BLaER1 (cell line): ENCODE results near the gene IMPACT.
A peak's percentile ranks its signal among the peaks of the same experiment; 100 is the strongest.

Source experiments
- H3K27ac ChIP-seq: shearing (Covaris generic); formaldehyde crosslinking; 2 replicates; pipeline ENCODE4 v1.8.1; 2022
- H3K27me3 ChIP-seq: shearing (Covaris generic); formaldehyde crosslinking; 2 replicates; pipeline ENCODE4 v1.8.1; 2022
- H3K36me3 ChIP-seq: shearing (Covaris generic); formaldehyde crosslinking; 2 replicates; pipeline ENCODE4 v1.8.1; 2022
- H3K4me1 ChIP-seq: shearing (Covaris generic); formaldehyde crosslinking; 2 replicates; pipeline ENCODE4 v1.8.1; 2022
- H3K4me2 ChIP-seq: shearing (Covaris generic); formaldehyde crosslinking; 2 replicates; pipeline ENCODE4 v1.8.1; 2022
- H3K4me3 ChIP-seq: shearing (Covaris generic); formaldehyde crosslinking; 2 replicates; pipeline ENCODE4 v1.8.1; 2022
- H3K9ac ChIP-seq: shearing (Covaris generic); formaldehyde crosslinking; 2 replicates; pipeline ENCODE4 v1.8.1; 2022
- H3K9me3 ChIP-seq: shearing (Covaris generic); formaldehyde crosslinking; 2 replicates; pipeline ENCODE4 v1.8.1; 2022
- H4K20me1 ChIP-seq: shearing (Covaris generic); formaldehyde crosslinking; 2 replicates; pipeline ENCODE4 v1.8.1; 2022
- Cebpa-rat ChIP-seq: shearing (Covaris generic); IDR thresholded peaks from 2 replicates; pipeline ENCODE4 v1.8.1; 2022

The IMPACT gene

DNA sequence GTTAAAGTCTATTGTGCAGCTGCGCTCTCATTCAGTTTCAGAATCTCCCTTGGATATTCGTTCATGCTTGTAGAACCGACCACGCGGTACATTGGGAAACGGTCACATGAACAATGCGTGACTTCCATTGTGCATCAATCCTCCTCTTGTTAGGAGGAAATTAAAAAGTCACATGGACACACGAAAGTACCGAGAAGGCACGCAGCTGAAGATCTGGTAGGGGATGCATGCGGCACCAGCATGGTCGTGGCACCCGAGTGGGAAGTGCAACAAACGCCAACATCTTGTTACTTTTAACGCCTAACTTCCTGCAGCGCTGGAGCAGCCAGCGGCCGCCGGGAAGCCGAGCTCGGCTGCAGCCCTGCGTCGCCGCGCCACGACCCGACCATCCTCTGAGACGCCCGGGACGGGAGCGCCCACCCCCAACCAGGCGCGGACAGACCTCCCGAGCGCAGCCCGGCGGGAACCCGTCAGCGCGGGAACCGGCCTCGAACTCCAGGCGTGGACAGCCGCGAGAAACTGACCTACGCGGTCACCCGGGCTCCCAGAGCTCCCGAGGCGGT is 29.3 kb upstream of the IMPACT start:
- H3K36me3 ChIP-seq = no peaks in the 10 kb centered on the region
- H3K4me3 ChIP-seq = peak overlapping the region; percentile 88
- H3K4me2 ChIP-seq = peak overlapping the region; percentile 82
- TF ChIP-seq Cebpa-rat = no peak
- H3K27me3 ChIP-seq = no peaks in the 10 kb centered on the region
- H4K20me1 ChIP-seq = no peaks in the 10 kb centered on the region
- peak overlapping the region; percentile 97 for H3K27ac ChIP-seq
- H3K4me1 ChIP-seq = peaks cover 33% of the 10 kb centered on the region
- no peaks in the 10 kb centered on the region for H3K9me3 ChIP-seq
- peak overlapping the region; percentile 90 for H3K9ac ChIP-seq

DNA sequence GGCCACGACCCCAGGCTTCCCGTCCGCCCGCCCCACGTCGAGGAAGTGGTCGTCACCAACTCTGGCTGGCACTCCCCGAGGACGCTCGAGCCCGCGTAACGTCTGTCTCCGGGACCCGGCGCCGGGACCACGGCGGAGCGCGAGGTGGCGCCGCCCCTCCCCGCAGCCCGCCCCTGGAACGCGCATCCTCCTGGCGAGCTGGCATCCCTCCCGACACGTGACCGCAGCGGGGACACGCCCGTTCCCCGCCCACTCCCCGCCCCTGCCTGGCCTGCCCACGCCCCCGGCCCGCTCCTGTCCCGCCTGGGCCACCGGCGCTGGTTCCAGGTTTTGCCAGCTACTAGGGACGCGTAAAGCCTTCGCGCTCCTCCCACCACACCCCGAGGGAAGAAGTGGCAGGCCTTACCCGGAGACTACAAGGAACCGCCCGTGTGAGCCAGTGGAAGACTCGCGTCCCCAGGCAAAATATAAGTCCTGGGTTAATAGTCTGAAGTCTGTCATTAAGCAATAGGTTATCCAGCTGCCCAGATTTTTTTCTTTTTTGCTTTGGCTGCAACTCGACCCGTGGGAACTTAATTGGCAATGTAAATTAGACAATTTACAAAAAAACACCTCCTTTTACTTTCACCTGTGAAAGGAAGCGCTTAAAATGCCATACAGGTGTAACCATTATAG is 28.6 kb upstream of the IMPACT start, which contains the start of gene OSBPL1A:
Gene OSBPL1A, minus strand, starts transcription at position 131 of the 675 bp plus-strand sequence. CDS start 20,291 bp downstream, outside the sequence.
- Histone ChIP-seq H3K36me3 (no peaks in the 10 kb centered on the region), H3K9me3 (no peaks in the 10 kb centered on the region), H3K27me3 (no peaks in the 10 kb centered on the region), H3K4me2 (peak within 1 kb of the TSS; percentile 82), H4K20me1 (no peaks in the 10 kb centered on the region), H3K4me1 (peaks cover 33% of the 10 kb centered on the region), H3K9ac (peak within 1 kb of the TSS; percentile 90), H3K27ac (peak within 1 kb of the TSS; percentile 97), H3K4me3 (peak within 1 kb of the TSS; percentile 88)
- no peak for TF ChIP-seq Cebpa-rat

DNA sequence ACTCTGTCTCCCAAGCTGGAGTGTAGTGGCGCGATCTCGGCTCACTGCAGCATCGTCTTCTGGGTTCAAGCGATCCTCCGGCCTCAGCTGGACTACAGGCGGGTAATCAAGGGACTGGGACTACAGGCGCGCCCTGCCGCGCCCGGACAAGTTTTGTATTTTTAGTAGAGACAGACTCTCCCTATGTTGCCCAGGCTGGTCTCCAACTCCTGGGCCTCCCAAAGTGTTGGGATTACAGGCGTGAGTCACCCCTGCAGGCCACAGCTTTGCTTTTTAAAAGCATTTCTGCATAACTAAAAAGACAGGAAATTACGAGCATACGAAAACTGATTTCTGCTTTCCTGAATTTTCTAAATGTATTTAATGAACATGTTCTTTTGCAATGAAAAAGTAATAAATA is 27.9 kb upstream of the IMPACT start:
- Histone ChIP-seq H3K4me2 (peak overlapping the region; percentile 72), H3K4me1 (peaks cover 33% of the 10 kb centered on the region), H3K27ac (no peak overlapping the region), H4K20me1 (no peaks in the 10 kb centered on the region), H3K36me3 (no peaks in the 10 kb centered on the region), H3K4me3 (no peak overlapping the region; the same call in 1 of the 2 replicates), H3K27me3 (no peaks in the 10 kb centered on the region), H3K9ac (no peak overlapping the region; the same call in 1 of the 2 replicates), H3K9me3 (no peaks in the 10 kb centered on the region)
- no peak for TF ChIP-seq Cebpa-rat

- no peak overlapping the region for H3K27ac ChIP-seq
- no peaks in the 10 kb centered on the region for H3K9me3 ChIP-seq
- no peaks in the 10 kb centered on the region for H3K27me3 ChIP-seq
- H3K4me1 ChIP-seq = peaks cover 19% of the 10 kb centered on the region
- no peak overlapping the region for H3K4me3 ChIP-seq
- no peak for TF ChIP-seq Cebpa-rat
- no peaks in the 10 kb centered on the region for H3K36me3 ChIP-seq
- no peak overlapping the region for H3K9ac ChIP-seq
- no peaks in the 10 kb centered on the region for H4K20me1 ChIP-seq
- no peak overlapping the region for H3K4me2 ChIP-seq
These were observed 25.9 kb upstream of the IMPACT start for GRCh38 chr18:24400587-24400986.

DNA sequence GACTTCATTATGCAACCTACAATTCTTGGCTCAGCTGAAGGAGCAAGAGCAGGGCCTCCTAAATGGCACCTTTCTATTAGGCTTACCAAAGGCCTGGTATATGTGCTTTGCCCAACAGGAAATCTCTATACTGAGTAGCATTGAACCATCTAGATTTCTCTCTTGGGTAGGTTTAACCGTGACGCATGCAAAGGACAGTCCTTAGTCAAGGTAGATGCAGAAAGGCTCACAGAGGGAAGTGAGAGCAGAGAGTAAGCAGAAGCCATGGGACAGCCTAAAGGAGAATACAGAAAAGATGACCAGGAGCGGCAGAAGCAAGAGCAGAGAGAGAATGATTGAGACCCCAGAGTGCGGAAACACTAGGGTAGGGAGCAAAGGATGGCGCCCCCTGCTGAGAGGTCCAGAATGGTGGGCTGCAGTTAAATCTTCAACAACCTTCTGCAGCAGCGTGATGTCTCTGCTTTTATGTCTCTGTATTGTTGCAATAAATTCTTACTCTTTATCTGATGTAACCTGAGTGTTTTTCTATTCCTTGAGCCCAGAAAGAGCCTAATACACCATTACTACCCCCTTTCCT is 24.2 kb upstream of the IMPACT start:
- H3K36me3 ChIP-seq = no peaks in the 10 kb centered on the region
- TF ChIP-seq Cebpa-rat = no peak
- no peaks in the 10 kb centered on the region for H3K27me3 ChIP-seq
- H3K9ac ChIP-seq = no peak overlapping the region
- no peak overlapping the region for H3K4me2 ChIP-seq
- no peaks in the 10 kb centered on the region for H4K20me1 ChIP-seq
- peaks cover 6% of the 10 kb centered on the region for H3K4me1 ChIP-seq
- H3K27ac ChIP-seq = no peak overlapping the region
- no peaks in the 10 kb centered on the region for H3K9me3 ChIP-seq
- H3K4me3 ChIP-seq = no peak overlapping the region

GRCh38 chr18:24403076-24403475 is 23.4 kb upstream of the IMPACT start:
- no peaks in the 10 kb centered on the region for H4K20me1 ChIP-seq
- no peak overlapping the region for H3K9ac ChIP-seq
- no peaks in the 10 kb centered on the region for H3K27me3 ChIP-seq
- H3K9me3 ChIP-seq = no peaks in the 10 kb centered on the region
- no peaks in the 10 kb centered on the region for H3K36me3 ChIP-seq
- no peak overlapping the region for H3K4me3 ChIP-seq
- peaks cover 5% of the 10 kb centered on the region for H3K4me1 ChIP-seq
- no peak overlapping the region for H3K4me2 ChIP-seq
- H3K27ac ChIP-seq = no peak overlapping the region
- no peak for TF ChIP-seq Cebpa-rat

DNA sequence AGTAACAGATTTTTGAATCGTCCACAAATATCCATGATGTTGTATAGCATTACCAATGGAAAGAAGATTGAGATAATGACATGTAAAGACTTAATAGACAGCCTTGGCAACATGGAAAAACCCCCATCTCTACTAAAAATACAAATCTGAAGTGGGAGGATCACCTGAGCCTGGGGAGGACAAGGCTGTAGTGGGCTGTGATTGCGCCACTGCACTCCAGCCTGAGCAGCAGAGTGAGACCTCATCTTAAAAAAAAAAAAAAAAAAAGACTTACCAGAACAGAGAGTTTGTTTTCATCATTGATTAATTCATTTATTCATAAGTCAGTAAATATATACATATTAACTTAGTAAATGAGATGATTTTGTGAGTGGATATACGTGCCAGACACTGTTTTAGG is 21.9 kb upstream of the IMPACT start:
- H3K9me3 ChIP-seq = no peaks in the 10 kb centered on the region
- H3K4me3 ChIP-seq = no peak overlapping the region
- H4K20me1 ChIP-seq = no peaks in the 10 kb centered on the region
- H3K9ac ChIP-seq = no peak overlapping the region
- H3K4me2 ChIP-seq = no peak overlapping the region
- no peak overlapping the region for H3K27ac ChIP-seq
- H3K4me1 ChIP-seq = no peaks in the 10 kb centered on the region
- no peaks in the 10 kb centered on the region for H3K27me3 ChIP-seq
- H3K36me3 ChIP-seq = no peaks in the 10 kb centered on the region
- TF ChIP-seq Cebpa-rat = no peak

GRCh38 chr18:24408496-24408895 is 18.0 kb upstream of the IMPACT start:
- Histone ChIP-seq H3K27ac (no peak overlapping the region), H3K4me2 (no peak overlapping the region), H4K20me1 (no peaks in the 10 kb centered on the region), H3K9me3 (no peaks in the 10 kb centered on the region), H3K9ac (no peak overlapping the region), H3K4me3 (no peak overlapping the region), H3K36me3 (no peaks in the 10 kb centered on the region), H3K27me3 (no peaks in the 10 kb centered on the region), H3K4me1 (no peaks in the 10 kb centered on the region)
- TF ChIP-seq Cebpa-rat = no peak

DNA sequence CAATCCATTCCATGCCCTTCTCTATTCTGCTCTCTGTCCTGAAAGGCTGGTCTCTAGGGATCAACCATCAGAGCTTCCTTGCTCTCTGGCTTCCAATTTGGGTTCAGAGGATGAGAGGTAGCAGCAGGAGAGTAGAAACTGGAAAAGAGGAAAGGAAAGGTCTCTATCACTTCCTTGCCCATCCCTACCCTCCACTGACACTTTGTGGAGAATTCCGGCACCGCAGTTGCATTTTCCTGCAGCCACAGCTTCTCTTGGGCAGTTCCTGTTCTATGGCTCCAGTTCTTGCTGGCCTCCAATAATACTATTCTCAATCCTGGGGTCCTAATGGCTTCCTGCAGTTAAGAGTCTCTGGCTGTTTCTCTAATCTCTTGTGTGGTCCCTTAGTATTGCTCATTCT is 13.3 kb upstream of the IMPACT start:
- no peak overlapping the region for H3K4me2 ChIP-seq
- no peak overlapping the region for H3K9ac ChIP-seq
- no peaks in the 10 kb centered on the region for H3K4me1 ChIP-seq
- TF ChIP-seq Cebpa-rat = no peak
- no peak overlapping the region for H3K4me3 ChIP-seq
- H4K20me1 ChIP-seq = no peaks in the 10 kb centered on the region
- H3K27ac ChIP-seq = no peak overlapping the region
- H3K9me3 ChIP-seq = no peaks in the 10 kb centered on the region
- no peaks in the 10 kb centered on the region for H3K36me3 ChIP-seq
- no peaks in the 10 kb centered on the region for H3K27me3 ChIP-seq

DNA sequence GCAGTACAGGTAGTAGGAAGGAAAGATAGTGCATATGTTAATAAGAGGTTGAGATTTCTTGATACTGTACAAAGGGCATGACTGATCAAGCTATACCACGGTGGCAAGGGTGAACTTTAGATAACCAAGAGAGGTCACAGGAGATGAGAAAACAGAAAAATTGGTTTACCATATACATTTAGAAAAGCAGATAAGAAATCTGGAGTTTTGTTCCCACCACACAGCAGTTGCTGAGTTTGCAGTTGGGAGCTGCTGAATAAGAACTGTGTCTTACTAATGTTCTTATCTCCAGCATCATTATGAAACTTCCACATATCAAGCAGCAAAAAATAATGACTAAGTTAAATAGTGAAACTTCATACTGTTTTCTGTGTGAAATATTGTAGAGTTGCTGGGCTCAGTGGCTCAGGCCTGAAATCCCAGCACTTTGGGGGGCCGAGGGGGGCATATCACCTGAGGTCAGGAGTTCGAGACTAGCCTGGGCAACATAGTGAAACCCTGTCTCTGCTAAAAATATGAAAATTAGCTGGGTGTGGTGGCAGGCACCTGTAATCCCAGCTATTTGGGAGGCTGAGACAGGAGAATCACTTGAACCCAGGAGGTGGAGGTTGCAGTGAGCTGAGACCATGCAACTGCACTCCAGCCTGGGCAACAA is 12.0 kb upstream of the IMPACT start:
- H3K36me3 ChIP-seq = no peaks in the 10 kb centered on the region
- no peaks in the 10 kb centered on the region for H4K20me1 ChIP-seq
- TF ChIP-seq Cebpa-rat = no peak
- H3K27me3 ChIP-seq = no peaks in the 10 kb centered on the region
- no peak overlapping the region for H3K27ac ChIP-seq
- no peak overlapping the region for H3K4me2 ChIP-seq
- H3K4me1 ChIP-seq = no peaks in the 10 kb centered on the region
- no peak overlapping the region for H3K4me3 ChIP-seq
- no peaks in the 10 kb centered on the region for H3K9me3 ChIP-seq
- no peak overlapping the region for H3K9ac ChIP-seq
